HG02840 (cell line): Measurements from ENCODE around the gene FARSA.

Experiments used
- ATAC-seq: cut with Tn5 transposase; IDR thresholded peaks from one replicate; pipeline ENCODE4 v1.9.1; 2021; ENCODE audit warnings: mild to moderate bottlenecking, moderate library complexity, moderate number of reproducible peaks; ENCODE audit not compliant: unreplicated experiment, low FRiP score

The FARSA gene

DNA sequence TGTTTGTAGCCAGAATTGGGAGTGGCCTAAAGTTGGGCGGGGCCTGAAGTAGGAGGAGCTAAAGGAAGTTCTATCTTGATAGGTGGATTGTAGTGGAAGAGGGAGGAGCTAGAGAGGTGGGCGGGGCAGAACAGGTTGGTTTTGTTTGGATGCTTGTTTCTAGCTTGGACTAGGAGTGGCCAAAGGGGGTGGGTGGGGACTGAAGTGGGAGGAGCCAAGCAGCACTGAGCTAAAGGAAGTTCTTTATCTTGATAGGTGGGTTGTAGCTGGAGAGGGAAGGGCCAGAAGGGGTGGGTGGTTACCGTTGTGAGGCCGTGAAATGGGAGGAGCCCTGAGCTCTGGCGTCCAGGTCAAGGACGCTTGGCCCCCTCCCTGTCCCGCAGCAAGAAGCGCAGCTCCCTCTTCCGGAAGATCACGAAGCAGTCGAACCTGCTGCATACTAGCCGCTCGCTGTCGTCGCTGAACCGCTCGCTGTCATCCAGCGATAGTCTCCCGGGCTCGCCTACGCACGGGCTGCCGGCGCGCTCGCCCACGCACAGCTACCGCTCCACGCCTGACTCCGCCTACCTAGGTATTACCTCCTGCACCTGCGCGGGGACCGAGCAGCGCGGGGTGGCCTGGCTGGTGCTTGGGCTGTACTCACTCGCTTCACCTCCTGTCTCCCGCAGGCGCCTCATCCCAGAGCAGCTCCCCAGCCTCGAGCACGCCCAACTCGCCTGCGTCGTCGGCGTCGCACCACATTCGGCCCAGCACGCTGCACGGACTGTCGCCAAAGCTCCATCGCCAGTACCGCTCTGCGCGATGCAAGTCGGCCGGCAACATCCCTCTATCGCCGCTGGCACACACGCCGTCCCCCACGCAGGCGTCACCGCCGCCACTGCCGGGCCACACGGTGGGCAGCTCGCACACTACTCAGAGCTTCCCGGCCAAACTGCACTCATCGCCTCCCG, 60.3 kb downstream of the FARSA start:
- ATAC-seq, result no peak
